ENCODE data around the gene EGFR.

Gene EGFR

DNA sequence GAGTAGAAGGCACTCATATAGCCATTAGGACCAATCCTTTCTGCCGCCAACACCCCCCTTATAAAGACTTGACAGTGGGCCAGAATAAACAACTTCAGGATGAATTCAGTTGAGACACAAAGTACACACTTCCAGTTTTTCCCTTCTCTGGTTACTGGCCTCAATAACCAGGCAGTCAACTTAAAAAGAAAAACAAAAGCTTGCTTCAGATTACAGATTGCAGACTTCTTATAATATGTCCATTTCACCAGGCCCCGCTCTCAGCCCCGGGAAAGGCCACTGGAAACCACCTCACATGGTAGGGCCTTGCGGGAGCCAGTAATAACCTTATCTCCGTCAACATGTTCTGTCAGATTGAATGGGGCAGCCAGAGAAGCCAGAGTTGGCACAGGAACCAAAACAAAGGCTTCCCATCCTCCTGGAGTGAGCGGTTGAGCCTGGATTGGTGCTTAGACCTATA, 108.8 kb downstream of the EGFR start:
- no peak for DNase-seq (ENCODE audit: low read depth)

DNA sequence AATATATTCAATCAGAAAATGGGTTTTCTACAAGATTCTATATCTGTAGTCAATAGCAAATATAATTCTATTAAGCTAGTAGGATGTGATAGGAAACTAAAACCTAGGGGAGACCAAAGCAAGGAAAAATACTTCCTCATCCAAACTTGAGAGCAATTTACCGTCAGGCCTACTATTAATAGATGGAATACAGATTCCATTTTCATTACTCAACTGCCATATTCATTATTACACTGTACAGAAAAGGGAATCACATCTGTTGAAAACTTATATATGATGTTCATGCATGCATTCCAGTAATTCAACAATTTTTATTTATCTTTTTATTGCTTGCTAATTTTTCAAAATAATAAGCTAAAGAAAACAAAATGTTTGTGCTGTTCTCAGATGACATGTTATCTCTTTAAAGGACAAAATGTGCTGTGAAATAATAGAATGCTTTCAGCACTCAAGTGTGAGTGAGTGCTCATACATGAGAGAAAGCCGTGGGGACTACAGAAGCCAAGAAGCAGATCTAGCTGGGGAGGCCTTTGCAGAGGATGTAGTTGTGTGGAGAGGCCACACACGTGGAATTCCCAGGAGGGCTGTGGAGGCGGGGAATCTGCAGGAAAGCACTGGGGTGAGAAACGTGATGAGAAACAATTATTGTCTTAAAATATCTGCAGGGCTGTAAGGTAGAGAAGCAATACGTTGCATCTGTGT, 110.0 kb downstream of the EGFR start:
- DNase-seq (ENCODE audit: low read depth) = no peak

DNA sequence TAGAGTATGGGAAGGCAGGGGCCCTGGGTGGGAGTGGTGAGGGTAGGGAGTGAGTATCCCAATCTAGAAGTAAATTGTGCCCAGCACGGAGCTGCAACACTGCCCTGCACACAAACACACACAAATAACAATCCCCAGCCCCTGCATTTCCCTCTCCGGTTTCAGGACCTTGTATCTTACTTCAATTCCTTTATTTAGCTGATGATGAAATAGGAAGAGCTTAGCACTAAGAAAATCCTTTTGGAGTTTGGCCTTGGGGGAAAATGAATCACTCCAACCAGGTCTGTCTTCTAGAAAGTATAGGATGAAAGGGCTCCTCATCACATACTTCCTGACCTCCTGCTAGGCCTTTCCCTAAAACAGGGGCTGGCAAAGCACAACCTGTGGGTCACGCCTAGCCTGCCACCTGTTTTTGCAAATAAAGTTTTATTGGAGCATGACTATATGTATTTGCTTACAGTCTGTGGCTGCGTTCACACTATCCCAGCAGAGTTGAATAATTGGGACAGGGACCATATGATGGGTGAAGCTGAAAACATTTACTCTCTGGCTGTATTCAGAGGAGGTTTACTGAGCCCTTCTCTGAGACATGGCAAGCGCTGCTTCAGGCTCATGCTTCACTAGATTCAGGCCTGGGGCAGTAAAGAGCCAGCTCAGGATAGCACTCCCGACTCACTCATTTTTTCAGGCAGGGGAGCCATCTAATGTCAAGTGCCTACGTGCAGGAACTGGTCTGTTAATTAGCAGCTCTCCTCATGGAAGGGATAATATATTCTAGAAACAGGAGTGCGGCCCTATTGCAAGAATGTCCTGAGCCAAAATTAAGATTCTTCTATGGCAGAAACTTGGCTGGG, 111.0 kb downstream of the EGFR start:
- no peak for DNase-seq (ENCODE audit: low read depth)

DNA sequence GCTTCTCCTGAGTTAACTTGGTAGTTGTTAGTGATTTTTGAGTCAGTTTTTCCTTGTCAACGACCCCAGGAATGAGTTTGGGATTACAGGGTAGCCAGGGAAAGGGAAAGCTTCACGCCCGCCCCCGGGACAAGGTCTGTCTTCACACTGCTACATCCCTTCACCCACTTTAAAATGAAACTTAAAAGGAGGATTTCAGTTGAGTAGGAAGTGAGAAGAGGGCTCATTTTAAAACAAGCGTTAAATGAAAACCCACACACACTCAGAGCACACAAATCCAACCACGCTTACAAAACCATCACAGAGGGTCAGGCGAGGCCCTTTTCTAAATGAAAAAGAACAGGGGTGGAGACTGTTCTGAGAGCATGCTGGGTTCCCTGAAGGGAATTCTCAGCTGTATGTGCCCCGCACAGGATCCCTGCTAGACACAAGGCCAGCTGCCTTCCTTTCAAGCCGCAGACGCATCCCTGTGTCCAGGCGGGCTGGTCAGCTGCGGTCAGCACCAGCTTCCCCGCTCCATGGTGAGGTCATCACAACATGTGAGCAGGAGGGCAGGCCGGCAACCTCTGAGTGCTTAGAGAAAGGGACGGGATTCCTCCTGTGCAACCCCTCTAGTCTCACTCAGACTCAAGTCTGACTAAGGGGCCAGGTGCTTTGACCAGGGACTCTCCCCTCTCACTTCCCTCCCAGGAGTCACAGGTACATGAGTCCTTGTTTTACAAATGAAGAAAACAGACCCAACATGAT, 111.8 kb downstream of the EGFR start:
- no peak for DNase-seq (ENCODE audit: low read depth)

DNA sequence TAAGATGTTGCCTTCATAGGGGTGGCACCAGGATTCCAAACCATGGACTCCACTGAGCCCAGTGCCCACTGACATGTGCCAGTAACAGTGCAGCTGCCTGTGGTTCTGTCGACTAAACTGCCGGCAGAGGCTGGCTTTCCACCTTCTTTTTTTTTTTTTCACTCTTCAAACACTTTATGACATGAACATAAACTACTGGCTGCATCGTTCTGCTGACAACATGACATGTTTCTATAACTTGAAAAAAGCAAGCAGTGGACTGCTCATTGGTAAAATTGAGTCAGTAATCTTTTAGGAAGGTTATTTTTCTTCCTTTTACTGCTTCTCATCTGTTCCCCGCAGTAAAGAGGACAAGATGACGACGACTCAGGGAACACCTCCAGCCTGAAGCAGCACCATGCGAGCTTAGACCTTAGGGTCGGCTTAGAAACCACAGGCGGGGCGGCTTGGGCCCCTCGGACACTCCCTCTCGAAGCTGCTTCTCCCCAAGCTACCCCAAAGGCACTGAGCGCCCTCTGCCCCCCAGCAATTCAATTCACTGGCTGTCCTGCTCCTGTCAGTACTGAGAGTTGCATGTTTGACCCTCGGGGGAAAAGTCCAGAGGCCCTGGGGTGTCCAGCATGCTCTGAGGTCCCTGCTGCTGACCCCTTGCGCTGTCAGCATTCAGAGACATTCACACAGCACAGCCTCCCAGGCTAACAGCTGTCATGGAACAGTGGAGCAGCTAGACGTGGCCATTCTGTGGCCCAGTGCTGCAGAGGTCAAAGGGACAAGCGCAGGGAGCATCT, 112.5 kb downstream of the EGFR start:
- no peak for DNase-seq (ENCODE audit: low read depth)

DNA sequence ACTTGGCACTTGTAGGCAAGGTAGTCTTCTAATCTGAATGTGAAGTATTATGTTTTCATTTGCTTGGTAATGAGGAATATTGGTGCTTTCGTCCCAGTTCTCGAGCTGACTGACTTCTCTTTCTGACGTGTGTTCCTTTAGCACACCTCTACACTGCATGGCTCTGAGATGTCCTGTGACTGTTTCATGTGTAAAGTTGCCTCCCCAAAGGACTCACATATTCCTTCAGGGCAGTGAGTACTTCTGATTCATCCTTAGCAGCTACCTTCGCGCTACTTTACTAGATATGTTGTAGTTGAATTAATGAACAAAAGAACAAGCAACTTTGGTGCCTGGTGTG, 113.7 kb downstream of the EGFR start:
- no peak for DNase-seq (ENCODE audit: low read depth)

DNA sequence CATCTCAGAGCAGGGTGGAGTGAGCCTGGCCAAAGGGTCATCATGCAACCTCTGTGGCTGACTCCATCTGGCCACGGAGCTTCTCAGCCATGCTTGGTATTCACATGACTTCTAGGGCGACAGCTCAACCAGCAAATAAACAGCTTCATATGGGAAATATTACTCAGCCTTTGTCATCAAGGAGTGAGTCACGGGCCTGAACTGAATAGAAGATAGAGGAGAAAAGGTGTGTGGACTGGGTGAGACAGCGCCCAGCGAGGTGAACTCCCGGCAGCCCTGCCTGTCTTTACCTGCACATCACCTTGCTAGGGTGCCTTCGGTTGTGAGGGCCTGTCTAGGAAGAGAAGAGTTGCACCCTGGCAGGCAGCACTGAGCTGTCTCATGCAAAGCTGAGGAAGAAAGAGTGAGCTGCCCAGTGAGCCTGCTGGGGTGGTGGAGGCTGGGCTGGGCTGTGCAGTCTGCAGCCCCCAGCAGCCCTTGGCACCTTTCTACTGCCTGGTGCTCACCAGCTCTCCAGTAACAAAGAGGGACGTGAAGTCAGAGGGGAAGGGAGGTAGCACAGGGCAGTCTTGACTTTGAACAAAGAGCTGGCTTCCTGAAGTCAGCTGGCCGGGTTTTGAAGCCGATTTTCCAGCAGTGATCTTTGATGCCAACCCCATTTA, 114.2 kb downstream of the EGFR start:
- DNase-seq (ENCODE audit: low read depth) = peak; percentile 4

DNA sequence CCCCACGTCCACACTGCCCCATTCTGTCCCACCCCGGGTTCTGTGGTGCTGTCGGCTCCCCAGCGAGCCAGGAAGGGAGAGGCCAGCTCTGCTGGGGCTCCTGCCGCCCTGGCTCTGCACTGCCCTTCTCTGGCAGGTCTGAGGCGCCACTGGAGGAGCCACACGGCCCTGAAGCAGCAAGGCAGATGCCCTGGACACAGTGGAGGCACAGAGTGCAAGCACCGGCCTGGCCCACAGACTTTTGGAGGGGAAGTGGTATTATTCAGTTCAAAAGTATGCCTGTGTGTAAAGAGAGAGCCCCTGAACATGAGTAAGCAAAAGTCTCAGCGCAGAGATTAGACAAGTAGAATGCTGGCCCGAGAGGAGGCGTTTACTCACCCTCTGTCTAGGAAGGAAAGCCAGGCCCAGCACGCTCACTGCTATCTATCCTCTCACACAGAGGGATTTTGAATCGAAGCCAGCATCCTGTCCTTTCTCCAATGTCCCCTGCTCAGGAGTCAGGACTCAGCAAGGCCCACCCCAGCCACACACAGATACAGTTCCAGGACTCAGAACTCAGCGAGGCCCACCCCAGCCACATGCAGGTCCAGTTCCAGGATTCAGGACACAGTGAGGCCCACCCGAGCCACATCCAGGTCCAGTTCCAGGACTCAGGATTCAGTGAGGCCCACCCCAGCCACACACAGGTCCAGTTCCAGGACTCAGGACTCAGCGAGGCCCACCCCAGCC, 115.0 kb downstream of the EGFR start:
- no peak for DNase-seq (ENCODE audit: low read depth)

DNA sequence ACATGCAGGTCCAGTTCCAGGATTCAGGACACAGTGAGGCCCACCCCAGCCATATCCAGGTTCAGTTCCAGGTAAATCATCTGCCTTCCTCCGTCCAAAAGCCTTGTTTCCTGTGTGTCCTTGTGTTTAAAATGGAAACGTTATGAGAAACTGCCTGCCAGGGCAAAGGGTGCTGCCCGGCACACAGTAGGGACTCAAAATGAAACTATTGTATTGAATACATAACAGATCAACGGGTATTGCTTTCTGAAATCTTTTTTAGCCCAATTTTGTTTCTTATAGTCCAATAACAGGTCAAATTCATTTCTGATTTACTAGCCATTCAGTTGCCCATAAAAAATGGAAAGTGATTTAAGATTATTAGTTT, 115.5 kb downstream of the EGFR start:
- no peak for DNase-seq (ENCODE audit: low read depth)

DNA sequence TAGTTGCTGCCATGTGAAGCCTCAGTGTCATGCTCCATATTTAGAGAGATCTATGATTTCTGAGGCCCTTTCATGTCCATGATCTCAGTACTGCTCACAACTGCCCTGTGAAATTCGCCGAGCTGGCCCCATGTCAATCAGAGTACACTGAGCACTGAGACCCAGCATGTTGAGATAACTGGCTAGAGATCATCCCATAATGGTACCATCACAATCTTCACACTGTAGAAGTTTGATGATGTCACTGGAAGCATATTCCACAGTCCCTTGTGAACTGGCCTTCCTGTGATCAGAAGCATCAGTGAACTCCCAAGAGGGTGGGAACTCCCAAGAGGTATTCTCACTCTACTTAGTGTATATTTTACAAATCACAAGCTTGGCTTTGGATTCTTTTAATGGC, 116.0 kb downstream of the EGFR start:
- DNase-seq (ENCODE audit: low read depth) = no peak

DNA sequence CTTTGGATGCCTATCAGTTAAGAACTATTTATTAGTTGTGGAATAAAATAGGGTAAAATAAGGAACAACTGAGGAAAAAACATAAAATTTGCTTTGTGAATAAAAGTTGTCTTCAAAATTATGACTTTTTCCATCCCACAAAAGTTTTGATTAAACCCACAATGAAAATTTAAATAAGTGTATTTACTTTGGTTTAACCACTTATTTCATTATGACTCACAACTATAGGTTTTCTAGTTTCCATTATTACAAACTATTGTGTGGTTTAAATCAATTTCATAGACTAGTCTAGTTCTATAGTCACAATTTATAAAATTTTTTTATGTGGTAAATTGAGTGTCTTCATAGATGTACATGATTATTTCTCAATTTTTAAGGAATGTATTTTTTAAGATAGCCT, 116.6 kb downstream of the EGFR start:
- DNase-seq (ENCODE audit: low read depth) = no peak

DNA sequence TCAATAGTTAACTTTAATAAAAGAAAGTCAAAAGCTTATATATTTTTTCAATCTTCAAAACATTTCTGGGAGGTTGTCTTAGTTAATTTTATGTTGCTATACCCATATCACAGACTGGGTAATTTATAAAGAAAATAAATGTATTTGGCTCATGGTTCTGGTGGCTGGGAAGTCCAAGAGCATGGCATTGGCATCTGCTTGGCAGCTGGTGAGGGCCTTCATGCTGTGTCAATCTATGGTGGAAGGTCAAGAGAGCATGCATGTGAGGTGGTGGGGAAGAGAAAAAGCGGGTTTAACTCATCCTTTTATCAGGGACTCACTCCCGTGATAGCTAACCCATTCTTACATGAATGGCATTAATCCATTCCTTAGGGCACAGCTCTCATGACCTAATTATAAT, 119.8 kb downstream of the EGFR start:
- DNase-seq (ENCODE audit: low read depth) = no peak

DNA sequence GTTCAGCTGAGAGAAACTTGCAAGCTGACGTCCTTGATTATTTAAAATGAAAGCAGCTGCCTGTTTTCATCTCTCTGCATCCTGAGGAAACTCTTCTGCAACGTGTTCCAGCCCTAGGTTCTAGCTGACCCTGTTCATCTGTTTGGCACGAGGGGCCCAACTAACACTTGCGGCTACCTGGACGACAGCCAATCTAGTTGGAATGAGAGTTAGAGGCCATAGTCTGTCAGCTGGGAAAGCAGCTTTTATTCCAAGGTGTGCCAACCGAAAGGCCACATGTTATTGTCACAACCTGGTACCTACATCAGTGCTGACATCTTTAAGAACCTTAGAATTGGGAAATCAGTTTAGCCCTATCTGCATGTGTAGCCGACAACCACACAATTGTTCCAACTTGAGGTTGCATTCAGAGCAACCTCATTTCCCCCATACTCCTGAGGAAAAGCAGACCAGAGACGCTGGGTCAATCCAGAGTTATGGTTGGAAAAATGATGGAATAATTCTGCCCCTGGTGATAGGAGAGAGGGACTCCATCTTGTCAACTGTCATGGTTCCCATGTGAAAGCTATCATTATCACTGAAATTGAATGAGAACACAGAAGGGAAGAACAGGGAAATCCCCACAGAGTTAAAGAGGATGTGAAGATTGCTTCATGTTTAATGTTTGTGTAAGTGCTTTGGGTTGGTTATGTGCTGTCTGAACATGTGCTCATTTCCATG, 121.6 kb downstream of the EGFR start:
- DNase-seq (ENCODE audit: low read depth) = no peak

DNA sequence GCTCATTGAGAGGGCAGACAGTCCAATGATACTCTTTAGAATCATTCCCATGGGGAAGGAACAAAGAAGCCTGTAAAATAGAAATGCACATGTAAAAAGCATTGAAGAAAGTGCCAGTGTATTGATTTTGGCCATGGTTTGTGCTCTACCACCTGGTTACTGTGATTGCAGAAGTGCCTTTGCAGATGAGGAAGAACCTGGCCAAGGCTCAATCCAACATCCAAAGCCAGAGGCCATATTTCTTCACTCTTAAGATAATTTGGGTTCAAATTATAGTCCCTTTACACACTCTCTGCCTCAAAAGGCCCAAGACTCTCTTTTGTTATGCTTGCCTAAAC, 122.1 kb downstream of the EGFR start:
- DNase-seq (ENCODE audit: low read depth) = no peak

DNA sequence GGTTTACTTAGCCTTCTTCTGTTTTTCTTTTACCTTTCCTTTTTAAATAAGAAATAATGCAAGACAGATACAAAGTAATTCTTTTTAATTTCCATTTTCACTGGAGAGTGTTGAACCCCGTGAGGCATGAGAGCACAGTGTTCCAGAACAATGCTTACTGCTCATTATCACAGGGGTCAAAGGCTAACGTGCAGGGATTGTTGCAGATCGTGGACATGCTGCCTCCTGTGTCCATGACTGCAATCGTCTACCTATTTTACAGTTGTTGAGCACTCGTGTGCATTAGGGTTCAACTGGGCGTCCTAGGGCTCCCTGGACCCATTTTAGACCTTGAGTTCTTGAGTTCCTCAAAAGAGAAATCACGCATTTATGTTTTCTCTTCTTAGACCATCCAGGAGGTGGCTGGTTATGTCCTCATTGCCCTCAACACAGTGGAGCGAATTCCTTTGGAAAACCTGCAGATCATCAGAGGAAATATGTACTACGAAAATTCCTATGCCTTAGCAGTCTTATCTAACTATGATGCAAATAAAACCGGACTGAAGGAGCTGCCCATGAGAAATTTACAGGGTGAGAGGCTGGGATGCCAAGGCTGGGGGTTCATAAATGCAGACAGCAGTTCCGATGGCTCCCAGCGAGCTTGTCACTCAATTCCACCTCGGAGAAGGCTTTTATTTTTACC, 124.2 kb downstream of the EGFR start:
- no peak for DNase-seq (ENCODE audit: low read depth)

DNA sequence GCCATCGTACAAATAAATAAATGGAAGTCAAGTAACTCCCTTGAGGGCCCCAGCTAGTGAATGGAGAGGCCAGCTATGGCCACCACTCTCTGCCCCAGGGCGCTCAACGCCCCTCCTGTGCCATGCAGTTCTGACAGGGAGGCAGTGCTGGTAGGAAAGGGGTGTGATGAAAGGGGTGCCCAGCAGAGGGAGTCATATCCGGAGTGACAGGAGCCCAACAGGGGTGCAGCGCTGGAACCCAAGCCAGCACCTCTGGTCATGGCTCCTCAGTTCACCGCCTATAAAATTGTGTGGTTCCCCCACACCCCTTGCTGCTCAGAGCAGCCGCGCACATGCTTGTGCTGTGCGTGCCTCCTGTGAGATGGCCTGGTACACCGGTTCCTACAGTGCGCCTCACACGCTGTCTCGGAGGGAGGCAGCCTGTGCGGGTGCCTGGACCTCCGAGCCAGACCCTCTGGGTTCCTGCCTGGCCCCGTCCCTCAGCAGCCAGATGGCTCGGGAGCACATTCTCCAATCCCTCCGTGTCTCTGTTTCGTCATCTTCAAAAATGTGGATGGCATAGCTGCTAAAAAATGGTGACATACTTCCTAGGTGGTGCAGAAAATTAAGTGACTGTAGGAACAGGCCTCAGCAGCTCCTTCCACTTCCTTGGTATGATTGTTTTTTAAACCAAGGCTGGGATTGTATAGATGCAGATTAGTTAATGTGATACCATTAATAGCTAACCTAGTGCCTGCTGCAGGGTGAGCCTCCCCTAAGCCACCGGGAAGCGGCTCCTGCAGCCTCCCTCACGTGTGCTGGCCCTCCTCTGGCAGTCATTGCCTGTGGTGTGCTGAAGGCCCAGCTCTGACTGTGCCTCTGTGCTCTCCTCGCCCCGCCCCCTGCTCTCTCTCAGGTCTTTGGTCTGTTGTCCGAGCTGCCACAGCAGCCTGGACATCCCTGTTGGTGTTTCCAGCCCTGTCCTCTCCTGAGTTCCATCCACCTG, 125.8 kb downstream of the EGFR start:
- DNase-seq (ENCODE audit: low read depth) = no peak

DNA sequence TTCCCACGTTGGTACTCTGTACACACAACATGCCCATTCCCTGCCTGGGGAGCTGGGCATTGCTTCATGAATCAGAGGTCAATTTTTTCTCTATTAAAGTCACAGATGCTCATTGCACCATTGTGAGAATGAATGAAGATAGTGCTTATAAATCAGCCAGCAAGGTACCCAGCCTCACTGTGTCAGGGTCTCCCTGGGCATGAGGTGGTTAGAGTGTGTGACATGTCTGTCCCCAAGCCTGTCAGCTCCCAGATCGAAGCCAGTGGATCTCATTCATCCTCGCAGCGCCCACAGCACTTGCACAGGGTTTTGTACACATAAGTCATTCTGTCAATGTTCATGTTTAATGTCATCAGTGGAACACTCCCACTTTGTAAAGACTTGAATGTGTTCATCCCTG, 126.8 kb downstream of the EGFR start:
- DNase-seq (ENCODE audit: low read depth) = no peak

DNA sequence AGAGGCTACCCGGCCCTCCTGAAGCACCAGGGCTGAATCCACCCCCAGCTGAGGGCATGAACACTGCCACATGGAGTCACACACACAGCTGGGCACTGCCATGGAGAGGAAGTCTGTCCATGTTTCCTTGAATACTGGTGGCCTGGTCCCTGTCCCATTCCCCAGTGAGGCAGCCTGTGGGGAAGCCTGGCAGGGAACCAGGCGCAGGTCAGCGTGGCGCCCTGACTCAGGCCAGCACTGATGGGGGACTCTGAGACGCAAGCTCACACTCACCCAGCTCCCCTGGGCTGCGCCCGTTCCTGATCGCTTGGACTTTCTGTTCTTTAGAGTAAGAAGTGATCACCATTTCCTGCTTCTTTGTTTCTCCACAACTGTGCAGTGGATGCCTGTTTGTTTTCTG, 128.3 kb downstream of the EGFR start:
- DNase-seq (ENCODE audit: low read depth) = no peak

DNA sequence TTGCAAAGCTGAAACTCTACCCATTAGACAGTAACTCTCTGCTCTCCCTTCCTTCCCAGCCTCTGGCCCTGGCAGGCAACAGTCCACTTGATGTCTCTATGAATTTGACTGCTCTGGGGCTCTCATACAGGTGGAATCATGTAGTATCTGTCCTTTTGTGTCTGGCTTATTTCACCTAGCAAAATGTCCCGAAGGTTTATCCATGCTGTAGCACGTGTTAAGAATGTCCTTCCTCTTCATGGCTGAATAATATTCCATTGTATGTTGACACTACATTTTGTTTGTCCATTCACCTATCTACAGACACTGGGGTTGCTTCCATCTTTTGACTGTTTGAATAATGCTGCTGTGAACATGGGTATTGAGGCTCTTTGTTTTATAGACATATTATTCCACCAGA, 128.9 kb downstream of the EGFR start:
- DNase-seq (ENCODE audit: low read depth) = no peak
